HG03135 (cell line): ENCODE data around the gene LRP6.

Experiments
- ATAC-seq: cut with Tn5 transposase; IDR thresholded peaks from one replicate; pipeline ENCODE4 v1.9.1; 2021; ENCODE audit warnings: mild to moderate bottlenecking, moderate library complexity; ENCODE audit not compliant: unreplicated experiment

LRP6 gene

DNA sequence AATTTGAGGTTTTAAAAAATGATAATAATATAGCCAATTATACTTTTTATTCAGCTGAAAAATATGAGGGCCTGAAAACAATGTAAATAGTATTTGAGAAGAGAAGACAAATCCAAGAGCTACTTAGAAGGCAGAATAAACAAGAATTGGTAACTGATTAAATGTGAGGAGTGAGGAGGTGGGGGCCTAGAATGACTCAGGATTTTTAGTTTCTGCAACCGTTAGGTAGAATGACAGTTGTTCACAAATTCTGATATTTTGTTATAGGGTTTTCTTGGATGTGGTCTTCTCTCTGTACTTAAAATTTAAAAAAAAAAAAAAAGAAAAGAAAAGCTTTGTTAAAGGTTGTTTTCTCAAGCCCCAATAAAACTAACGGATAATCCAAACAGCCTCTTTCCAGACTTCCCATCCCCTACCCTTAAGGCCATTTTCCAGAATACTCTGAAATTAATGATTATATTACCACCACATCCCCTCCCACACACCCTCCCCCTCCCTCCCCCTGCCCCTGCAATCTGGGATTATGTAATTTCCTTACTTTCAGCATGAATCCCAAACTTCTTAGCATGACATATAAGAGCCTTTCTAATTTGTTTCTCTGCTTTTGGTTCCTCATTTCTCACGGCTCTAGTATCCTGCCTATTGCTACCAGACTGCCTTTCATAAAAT, 50.4 kb downstream of the LRP6 start:
- ATAC-seq = no peak

DNA sequence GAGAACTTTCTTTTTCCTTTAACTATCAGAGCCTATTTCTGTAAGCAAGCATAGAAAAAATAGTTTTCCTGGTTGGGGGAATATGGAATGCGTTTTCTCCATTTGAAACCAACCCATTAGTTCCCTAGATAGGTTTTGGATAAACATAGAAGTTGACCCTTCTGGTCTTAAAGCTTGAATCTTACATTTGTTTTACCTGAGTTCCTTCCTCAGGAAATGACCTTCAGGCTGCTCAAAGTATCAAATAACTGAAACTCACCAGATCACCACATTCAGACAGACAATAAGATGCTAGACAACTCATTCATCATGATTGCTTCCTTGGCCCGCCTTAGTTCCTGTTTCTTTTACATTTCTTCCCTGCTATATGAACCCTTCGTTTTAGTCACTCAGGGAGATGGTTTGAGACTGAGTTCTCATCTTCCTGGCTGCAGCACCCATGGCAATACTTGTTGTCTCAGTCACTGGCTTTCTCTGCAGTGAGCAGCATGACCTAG, 52.2 kb downstream of the LRP6 start:
- peak; percentile 65 for ATAC-seq

DNA sequence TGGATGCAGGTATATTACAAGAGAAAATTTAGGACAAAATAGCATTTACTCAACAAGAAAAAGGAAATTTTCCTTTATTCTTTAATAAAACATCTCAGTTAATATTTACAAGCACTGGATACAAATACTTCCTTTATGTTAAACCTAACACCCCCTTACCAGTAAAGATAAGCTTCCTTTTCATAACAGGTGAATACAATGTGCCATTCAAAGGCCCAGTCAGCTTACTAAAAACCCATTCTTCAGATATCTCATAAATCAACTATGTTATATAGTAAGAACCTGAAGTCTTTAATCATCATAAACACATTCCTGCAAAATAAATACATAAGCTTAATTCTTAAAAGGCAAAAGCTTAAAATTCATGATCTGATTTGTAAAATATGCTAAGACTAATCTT, 52.6 kb downstream of the LRP6 start:
- ATAC-seq = no peak

DNA sequence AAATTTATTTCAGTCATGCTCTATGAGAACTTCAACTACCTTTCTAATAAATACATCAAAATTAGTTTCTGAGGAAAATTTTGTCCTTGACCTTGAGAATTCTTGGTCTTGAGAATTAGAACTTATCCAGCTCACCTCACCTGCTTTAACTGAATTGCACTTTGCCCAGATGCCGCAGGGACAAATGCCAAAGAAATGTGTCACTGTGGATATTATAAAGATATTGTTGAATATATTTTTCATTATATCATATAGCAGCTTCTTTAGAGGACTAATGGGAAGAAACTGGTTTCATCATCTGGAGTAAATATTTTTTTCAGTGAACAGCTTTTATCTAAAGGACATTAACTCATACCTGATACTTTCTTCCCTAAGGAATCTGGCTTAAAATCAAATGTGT, 54.1 kb downstream of the LRP6 start:
- no peak for ATAC-seq

DNA sequence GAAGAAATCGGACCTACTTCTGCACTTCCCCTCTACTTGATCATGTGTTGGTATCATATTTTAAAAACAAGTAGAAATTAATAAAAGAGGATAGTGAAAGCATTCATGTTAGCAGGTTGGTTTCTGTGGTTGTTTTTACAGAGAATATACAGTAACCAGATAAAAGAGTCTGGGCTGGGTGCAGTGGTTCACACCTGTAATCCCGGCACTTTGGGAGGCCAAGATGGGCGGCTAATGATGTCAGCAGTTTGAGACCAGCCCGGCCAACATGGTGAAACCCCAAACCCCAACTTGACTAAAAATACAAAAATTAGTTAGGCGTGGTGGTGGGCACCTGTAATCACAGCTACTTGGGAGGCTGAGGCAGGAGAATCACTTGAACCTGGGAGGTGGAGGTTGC, 55.9 kb downstream of the LRP6 start:
- ATAC-seq = no peak

DNA sequence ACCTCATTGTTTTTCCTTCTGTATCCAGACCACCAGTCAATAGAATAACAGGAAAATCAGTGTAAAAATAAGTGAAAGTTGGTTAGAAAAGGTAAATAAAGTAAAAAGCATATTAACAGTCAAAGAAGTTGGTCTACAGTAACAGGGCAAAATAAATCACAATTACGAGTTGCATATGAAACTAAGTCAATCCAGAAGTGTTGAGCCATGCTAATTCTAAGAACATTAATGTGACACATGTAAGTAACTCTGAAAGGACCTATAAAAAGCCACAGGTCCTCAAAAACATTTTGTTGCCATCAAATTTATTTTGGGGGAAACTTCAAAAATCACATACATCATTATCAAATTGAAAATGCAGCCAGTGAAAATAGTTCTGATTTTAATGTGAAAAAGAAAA, 56.4 kb downstream of the LRP6 start:
- ATAC-seq = no peak

DNA sequence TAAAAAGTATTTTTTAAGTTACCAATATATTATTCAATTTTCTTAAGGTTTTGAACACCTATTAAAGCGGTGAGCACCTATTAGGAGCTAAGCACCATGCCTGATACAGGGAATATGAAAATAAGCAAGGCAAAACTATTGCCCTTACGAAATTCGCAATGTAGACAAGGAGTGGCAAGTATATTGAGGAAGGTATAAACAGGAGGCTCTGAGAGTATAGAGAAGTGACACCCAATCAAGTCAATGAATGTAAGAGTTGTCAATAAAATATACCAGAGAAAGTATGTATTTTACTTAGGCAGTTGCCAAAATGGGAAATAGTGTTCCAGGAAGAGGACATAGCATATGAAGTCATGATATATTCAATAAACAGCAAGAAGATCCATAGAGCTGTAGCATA, 57.2 kb downstream of the LRP6 start:
- ATAC-seq = no peak

DNA sequence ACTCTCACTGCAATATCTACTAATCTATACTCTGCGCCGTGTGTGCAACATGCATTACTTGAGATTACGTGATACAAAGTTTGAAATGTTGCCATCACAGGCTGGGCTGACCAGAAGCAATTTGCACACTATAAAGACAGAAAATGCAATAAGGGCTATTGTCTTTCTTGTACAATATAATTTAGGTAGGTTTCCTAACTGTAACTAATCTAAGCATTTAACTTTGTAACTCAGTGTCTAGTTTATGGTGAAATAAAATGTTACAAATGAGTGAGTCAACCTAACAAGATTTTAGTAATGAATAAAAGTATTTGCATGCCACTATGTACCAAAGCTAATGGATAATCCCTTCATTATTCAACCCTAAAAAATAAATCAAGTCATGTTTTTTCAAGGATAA, 57.8 kb downstream of the LRP6 start:
- ATAC-seq = no peak

DNA sequence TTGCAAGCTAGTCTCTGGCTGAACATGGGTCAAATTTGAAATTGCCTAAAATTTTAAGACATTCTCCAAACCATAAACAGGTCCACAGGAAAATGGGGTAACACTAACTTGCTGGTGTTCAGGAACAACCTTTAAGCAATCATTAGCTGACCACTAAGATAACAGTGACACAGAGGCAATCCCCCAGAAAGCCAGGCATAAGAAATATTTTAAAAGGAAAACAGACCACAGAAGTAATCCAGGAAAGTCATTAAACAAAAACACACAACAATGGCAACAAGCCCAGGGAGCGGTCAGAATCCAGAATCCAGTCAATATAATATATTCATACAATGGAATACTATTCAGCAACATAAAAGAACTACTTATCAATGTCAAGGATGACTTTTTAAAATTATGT, 59.1 kb downstream of the LRP6 start:
- ATAC-seq = no peak

DNA sequence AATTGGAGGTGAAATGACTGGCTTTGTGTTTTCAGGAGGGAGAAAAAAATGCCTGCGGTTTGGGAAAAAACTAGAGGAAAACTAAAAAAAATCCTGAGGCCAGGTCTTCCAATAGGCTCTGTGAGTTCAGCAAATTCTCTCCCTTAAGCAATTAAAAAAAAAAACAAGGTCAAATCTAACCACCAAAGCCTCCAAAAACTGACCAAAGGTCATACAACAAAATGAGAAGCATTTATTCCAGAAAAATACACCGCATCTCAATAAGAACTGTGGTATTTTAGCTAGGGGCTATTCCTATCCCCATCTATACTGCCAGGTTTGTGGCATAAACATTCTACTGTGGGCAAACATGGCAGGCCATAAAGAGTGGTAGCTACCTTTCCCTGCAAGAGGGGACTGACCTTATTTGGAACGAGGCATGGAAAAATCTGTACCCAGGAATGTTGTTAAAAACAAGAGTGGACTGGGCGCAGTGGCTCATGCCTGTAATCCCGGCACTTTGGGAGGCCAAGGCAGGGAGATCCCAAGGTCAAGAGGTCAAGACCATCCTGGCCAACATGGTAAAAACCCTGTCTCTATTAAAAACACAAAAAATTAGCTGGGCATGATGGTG, 60.0 kb downstream of the LRP6 start:
- ATAC-seq = no peak

DNA sequence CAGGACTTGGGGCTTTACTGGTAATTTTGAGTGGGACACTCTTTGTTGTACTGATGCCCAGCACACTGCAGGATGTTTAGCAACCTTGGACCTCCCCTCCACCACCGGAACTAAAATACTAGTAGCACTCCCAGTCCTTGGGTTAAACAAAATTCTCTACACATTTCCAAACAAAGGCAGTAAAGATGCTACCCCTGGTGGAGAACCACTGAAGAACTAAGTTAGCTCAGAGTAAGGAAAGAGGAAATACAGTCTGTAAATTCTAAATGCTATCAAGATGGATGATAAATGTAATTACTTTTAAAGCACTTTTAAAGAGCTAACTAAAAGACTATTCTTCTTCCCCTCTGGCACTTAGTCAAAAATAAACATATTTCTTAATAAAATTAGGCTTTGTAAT, 64.1 kb downstream of the LRP6 start:
- ATAC-seq = no peak

DNA sequence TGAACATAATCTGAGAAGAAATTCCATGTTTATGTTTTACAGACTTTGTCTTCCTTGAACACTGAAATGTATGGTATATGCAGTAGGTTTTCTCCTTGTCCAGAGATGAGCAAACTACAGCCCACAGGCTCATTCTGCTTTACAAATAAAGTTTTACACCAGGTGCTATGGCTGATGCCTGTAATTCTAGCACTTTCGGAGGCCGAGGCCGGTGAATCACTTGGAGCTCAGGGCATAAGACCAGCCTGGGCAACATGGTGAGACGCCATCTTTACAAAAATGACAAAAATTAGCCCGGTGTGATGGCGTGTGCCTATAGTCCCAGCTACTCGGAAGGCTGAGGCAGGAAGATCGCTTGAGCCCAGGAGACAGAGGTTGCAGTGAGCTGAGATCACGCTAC, 64.7 kb downstream of the LRP6 start:
- no peak for ATAC-seq

DNA sequence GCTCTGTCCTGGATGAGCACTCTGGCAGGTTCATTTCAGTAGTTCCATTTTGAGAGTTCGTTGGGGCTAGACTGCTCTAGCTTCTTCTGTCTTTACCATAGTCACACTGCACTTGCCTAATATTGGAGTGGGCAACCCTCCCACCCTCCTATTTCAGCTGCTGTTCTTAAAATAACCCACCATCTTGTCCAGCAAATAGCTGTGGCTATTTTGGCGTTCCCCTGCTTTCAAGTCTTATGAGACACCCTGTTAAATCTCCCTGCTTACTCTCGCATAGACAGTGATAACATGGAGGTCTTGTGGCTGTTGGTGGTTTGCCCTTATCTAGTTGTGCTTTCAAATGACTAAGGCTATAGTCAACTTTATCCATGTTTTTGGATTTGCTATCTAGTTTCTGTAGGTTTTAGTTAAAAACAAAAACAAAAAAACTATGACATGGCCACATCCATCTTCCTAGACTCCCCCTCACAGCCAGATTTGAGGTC, 65.5 kb downstream of the LRP6 start:
- no peak for ATAC-seq

DNA sequence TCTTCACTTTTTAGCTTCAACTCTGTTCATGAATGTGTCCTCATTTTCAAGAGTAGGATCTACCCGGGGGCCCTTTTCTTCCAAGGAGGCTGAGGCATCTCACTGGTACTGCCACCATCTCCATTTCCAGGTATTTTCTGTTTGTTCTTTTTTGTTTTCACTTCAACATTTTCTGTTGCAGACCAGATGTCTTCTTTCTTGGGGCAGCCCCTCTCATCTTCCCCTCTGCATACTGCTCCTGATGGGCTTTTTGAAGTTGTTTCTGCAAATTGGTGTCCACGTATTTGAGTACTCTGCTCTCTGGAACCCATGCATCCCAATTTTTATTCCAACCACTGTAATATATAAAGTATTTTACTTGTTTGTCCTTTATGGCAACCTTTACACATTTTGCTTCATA, 66.5 kb downstream of the LRP6 start:
- ATAC-seq = no peak

DNA sequence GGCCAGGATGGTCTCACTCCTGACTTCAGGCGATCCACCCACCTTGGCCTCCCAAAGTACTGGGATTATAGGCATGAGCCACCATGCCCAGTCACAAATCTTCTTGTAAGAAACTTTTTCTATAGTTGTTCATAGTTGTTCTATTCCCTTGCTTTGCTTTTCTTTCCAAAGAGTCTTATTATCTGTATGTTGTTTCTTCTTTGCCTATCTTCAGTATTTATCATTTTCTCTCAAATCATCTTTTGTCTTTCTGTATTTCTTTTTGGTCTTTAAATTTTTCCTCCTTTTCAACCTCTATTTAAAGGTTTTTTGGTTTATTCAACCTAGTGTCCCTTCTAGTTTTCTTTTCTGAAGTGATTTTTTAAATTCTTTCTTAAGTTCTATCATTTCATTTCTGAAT, 68.7 kb downstream of the LRP6 start:
- no peak for ATAC-seq

DNA sequence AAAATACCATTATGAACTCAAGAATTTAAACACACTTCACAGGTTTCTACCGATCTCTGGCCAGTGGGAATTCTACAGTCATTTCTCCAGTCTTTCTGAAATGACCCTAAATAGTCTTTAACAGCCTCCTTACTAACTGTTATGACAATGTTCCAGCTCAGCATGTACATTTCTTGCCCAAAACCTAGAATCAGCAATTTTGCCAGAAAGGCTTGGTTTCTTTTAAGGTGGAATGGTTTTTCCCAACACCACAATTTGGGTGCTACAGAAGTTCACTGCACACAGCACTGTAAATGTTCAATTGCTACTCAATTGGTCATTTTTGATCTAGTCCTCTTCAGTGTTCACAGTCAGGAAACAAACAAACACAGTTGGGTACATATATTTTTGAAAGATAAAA, 69.7 kb downstream of the LRP6 start:
- ATAC-seq = no peak

DNA sequence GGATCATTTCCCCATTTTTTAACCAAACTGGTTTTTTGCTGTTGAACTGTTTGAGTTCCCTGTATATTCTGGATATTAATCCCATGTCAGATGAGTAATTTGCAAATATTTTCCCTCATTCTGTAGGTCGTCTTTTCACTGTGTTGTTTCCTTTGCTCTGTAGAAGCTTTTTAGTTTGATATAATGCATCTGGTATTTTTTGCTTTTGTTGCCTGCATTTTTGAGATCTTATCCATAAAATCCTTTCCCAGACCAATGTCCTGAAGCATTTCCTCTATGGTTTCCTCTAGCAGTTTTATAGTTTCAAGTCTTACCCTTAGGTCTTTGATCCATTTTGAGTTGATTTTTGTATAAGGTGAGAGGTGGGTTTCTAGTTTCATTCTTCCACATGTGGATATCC, 71.3 kb downstream of the LRP6 start:
- ATAC-seq = no peak

DNA sequence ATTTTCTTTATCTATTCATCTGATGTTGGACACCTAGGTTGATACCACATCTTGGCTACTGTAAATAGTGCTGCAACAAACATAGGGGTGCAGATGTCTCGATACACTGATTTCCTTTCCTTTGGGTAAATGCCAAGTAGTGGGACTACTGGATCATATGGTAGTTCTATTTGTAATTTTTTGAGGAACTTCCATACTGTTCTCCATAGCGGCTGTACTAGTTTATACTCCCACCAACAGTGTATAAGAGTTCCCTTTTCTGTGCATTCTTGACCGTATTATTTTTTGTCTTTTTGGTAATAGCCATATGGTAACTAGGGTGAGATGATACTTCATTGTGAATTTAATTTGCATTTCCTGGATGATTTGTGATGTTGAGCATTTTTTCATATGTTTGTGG, 71.8 kb downstream of the LRP6 start:
- no peak for ATAC-seq

DNA sequence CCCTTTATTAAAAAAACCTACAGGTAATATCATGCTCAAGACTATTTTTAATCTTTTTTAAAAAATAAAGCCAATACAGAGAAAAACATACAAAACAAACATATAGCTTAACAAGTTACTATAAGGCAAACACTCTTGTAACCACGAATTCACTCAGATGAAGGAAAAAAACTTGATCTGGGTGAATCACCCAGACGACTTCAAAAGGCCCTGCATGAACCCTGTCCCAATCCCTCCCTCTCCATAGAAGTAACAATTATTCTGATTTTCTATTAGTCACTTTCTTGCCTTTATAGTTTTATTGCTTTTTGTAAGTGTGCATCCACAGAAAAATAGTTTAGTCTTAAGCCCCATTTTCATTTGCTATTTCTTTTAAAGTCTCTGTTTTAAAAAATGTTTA, 72.6 kb downstream of the LRP6 start:
- no peak for ATAC-seq

DNA sequence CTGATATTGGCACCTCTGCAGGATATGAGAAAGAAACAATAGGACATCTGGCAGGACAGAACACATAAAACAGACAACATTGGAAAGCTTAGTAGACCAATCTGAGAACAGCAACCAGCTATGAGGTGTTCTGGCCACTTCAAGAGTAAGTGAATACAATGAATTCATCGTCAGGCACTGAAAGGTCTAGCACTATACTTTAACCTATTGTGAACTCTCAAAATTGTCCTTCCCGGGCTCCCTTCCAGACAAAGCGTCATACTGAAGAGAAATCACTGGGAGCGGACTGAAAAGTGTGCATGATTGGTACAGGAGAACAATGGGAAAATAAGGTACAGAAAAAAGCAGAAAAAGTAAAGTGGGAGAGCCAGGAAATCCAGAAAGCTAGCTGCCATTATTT, 75.8 kb downstream of the LRP6 start:
- ATAC-seq = no peak

DNA sequence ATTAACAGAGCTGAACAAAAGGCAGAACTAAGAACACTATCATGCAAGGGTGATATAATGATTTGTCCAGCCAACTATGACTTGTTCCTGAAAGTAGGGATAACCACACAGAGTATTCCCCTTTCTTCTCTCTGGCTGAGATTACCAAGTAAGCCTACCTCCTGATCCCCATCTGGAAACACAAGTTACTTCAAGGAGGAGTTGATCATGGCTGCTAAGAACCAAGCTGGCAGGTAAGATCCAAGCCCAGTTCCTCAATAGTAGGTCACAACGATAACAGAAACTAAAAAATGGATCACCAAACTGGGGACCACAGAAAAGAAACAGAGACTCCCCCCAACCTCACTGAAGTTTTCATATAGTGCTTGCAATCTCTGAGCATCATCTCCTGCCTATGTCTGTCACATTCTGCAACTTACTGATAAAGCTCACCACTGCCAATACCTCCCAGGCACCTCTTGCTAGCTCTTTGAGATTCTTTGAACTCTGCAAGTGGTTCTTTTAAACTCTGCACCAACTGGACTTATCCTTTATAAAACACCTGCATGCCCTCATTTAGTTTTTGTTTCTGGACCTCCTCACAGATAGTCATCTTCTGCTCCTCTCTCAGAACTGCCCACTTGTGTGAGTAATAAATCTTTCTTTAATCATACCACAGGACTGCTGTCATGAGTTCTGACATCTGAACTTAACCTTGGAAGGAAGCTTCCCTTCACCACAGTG, 76.6 kb downstream of the LRP6 start:
- ATAC-seq = no peak

DNA sequence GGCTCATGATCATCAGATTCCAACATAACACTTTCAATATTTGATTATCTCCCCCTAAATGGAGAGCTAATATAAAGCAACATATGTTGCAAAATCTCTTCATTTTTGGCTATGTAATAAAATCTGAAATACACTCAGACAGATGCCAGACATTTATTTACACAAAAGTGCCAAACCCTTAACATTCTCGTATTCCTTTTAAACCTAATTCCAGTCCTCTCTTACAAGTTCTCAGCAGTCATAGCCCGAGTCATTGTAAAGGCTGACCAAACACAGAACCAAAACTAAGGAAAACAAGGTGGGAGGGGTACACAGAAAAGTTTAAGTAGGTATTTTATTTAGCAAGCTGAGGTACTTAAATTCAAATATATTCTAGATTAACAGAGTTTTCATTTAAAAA, 81.4 kb downstream of the LRP6 start:
- no peak for ATAC-seq
